ENCODE results near the gene TCF7L1.

- TF ChIP-seq CTCF (IDR thresholded peaks at IDR 0.05) (no peak), EP300 (IDR thresholded peaks at IDR 0.05) (no peak), POLR2A (IDR thresholded peaks at IDR 0.05; ENCODE audit: low read depth) (no peak), POLR2AphosphoS5 (IDR thresholded peaks at IDR 0.05) (no peak)
These were observed 28.1 kb downstream of the TCF7L1 start for GRCh38 chr2:85160966-85161960.

Measured in esophagus muscularis mucosa (tissue), 4 donors.